ENCODE measurements around the gene COL4A2.
"Not testable (repeated sequence)": the region's sequence is repeated elsewhere in the genome, so short reads cannot be mapped to it uniquely, and the experiment has no call there.

COL4A2 gene

DNA sequence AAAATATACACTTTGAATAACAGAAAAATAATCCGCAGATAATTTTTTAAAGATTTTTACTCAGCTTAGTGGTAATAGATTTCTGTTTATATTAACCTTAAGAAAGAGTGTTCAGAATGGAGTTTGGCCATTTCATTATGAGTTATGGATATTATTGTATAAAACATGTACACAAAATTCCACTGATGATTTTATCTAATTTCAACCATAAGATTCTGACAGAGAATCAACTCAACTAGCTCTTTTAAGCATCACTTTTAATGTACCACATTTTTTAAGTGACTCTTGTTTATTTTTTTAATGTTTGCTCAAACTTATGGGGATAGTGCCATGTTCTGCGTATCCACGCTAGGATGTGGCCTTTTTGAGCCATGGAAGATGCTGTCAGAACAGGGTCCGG, 75.7 kb downstream of the COL4A2 start:
- no peak for DNase-seq

GRCh38 chr13:110387451-110388107, 80.5 kb downstream of the COL4A2 start:
- DNase-seq = no peak

- DNase-seq = no peak
Observed at GRCh38 chr13:110388108-110388943, 81.2 kb downstream of the COL4A2 start.

DNA sequence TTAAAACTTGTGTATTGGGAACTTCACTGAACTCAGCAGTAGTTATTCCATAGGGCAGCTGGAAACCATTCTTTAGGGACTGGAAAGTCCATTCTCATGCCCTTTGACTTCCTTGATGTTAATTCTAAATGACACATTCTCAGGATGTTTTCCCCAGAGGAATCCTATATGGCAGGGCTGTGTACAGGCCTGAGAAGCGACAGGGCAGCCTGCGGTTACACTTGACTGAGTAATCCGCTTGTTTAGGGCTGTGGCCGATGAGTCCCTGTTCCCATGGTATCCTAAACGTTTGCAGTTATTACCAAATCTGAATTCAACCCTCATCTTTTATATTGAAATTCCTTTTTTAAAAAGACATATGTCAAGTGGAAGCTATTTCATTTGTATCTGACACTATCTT, 83.5 kb downstream of the COL4A2 start:
- DNase-seq = no peak

GRCh38 chr13:110391273-110391672, 84.2 kb downstream of the COL4A2 start:
- no peak for DNase-seq

DNA sequence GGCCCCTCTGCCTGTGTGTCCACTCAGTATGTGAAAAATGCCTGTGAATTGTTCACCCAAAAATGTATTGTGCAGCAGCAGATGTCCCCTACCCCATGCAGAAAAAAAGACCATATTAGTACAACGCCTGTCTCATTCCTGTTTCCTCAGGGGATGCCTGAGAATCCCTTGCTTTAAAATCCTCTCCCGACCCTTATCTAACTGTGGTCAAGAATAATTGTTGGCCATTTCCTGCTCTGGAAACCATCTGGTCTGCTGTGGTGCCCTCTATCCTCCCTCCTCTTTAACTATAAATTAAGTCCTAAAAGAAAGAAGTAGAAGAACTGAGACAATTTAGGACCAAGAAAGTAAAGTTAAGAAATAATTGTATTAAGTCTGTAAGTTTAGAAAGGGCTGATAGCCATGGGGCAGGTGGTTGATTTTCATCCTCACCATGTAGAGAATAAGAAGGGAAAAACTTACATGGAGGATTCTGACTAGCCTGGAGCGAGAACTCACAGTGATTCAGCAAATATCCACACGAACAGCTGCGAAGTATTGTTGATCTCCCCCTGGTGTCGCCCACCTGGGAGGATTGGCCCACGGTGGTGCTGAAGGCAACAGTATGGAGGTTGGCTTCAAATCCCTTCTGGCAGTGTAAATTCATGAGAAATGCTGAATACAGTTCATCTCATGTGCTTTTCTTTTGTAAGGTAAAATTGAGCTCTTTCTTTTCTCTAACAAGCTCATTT, 85.6 kb downstream of the COL4A2 start:
- no peak for DNase-seq

DNA sequence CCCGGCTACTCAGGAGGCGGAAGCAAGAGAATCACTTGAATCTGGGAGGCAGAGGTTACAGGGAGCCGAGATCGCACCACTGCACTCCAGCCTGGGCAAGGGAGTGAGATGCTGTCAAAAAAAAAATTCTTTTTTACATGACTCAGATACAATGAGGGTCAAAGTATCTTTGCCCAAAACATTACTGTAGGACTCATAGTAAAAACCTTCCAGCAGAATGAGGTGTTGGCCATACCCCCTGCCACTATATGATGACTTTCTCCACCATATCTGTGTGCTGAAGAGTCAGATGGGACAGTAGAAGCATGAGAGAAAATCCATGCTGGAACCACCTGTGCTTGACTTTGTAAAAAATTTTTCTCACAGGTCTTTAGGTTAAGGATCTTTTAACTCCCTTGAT, 86.7 kb downstream of the COL4A2 start:
- no peak for DNase-seq

DNA sequence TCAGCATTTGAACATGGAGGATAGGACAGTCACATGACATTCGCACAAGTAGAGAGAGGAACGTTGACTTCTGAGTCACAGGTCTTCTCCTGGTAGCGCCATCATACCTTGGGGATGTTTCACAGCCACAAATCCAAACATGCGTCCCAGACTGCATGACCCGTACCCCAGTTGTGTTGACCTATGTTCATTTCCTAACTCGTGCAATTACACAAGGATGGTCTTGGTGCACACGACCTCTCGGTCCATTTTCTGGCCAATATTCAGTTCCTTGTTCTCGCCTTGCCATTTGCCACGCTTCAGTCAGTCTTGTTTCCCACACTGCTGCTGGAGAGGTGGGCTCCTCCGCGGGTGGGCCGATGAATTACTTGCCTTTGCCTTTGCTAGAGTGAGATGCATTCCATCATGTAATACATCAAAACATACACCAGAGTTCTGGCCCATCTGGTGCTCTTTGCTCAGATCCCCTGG, 87.3 kb downstream of the COL4A2 start:
- no peak for DNase-seq

- not testable (repeated sequence) for DNase-seq
Observed at GRCh38 chr13:110395616-110396015, 88.5 kb downstream of the COL4A2 start.

GRCh38 chr13:110396476-110396875, 89.4 kb downstream of the COL4A2 start:
- no peak for DNase-seq

DNA sequence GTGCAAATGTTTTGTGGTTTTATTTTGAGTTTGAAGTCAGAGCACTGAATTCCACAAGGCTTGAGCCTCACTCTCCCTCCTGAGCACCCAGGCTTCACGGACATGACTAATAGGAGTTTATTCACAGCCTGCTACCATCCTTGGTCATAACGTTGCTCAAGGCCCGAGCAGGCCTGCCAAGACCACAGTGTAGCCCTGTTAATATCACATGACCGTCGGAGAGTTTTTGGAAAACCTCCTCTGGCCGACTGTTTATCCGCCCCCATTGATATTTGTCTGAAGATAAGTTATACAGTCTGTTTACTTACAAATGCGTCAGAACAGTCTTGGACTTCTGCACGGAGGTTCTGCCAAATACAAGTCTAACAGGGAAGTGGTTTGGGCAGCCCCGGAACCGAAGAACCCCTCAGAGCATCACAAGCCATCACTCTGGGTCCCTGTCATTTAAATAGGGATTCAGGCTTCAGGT, 89.9 kb downstream of the COL4A2 start:
- no peak for DNase-seq

- no peak for DNase-seq
Observed at GRCh38 chr13:110397436-110398115, 90.5 kb downstream of the COL4A2 start.

GRCh38 chr13:110398564-110399507, 91.8 kb downstream of the COL4A2 start:
- no peak for DNase-seq

DNA sequence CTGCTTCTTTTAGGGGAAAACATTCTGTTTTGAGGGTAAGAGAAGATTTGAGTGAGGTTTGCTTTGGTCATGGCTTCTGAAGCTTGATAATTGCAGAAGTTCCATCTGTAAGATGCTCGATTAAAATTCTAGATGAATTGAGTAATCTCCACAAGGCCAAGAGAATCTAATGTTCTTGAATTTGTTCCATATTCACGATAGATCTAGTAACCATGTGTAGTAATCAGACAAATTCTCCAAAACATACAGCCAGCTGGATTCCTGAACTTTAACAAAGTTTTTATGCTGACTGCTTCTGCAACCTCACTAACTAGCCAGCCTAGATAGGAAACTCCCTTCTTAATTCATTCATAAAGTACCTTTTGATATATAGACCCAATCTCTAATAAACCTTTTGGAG, 92.7 kb downstream of the COL4A2 start:
- no peak for DNase-seq

DNA sequence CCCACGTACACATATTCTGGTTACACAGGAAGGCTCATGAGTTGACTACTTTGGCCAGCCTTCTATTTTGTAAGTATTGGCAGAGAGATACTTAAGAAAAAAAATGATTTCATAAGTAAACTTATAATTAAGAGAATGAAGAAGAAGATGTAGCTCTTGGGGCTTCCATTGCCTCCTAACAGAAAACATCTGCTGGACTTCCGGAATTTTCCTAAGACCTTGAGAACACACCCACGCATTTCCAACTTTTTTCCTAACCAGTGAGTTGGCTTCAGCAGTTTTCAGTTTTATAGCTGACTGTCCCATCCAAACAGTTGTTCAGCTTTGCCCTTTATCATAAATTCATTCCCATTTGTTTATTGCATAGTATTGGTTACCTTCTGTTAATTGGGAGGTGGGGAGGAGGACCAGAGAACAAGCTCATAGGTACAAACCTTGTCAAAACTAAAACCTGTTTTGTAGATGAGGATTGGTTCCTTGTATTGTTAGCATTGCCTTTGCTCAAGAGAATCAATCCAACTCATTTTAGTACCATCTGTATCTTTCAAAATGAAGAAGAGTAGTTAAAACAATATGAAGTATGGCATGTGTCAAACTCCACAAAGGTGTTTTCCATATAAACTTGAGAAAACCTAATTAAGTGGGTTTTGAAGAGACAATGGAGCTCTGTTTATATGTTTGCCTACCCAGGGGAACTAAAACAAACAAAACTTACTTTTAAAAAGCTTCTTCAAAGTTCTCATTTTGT, 93.9 kb downstream of the COL4A2 start:
- no peak for DNase-seq

DNA sequence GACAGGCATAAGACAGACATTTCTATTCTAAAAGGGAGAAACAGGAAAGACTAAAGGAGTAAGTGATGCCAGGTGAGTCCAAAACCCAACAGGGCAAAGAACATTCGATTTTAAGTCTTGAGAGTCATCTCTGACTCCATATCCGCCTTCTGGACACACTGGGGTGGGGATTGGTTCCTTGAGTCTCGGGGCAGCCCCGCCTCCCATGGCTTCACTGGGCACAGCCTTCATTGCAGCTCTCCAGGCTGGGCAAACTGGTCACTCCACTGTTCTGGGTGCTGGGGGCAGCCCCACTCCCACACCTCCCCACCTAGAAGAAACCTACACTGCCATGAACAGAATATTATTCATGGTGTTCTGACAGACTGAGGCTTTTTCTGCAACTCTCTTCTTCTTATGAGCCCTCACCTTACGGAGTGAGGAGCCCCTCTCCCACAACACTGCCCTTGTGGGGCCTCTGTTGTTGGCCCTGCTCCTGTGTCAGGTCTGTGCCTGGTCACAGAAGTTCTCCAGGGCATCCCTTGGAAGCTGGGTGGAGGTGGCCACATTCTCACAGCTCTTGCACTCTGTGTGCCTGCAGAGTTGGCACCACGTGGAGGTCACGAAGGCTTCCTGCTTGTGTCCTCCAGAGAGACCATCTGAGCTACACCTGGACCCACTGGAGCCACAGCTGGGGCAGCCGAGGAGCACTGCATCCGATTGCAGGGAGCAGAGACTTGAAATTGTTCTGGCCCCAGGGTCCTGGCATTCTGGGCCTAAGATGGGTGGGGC, 95.4 kb downstream of the COL4A2 start:
- DNase-seq = no peak

GRCh38 chr13:110403315-110403714, 96.2 kb downstream of the COL4A2 start:
- no peak for DNase-seq

GRCh38 chr13:110403721-110404120, 96.6 kb downstream of the COL4A2 start:
- no peak for DNase-seq

- no peak for DNase-seq
Observed at GRCh38 chr13:110404321-110404720, 97.2 kb downstream of the COL4A2 start.

Measured in stimulated activated naive CD4-positive, alpha-beta T cell treated with Interleukin-2 at 50 U/mL for 16 hours (primary cell).